ENCODE results near the gene CLPTM1L. TPM values are rescaled to one million over a fixed set of nuclear protein-coding genes. Genes with fewer than 3 reads are reported as not detected.

The CLPTM1L gene
- total and polyA plus RNA-seq, 12 donors, result 40.7 to 96.5 (median 83.2) TPM

GRCh38 chr5:1298067-1298551 lies 46.8 kb downstream of the CLPTM1L start:
- no peak overlapping the region for H3K27ac ChIP-seq
- WGBS, 4 donors, result 65 to 84% (median 81%) methylated on average over 17 to 19 of the region's 19 CpGs
- H3K9me3 ChIP-seq (replicated peaks in 1 of 3), result no peaks in the 10 kb centered on the region
- DNase-seq, result no peak
- TF ChIP-seq POLR2A (IDR thresholded peaks at IDR 0.05) (no peak), CTCF (IDR thresholded peaks at IDR 0.05) (no peak)
- H3K4me3 ChIP-seq, result no peak overlapping the region
- H3K27me3 ChIP-seq, result peaks cover 29% of the 10 kb centered on the region
- intact Hi-C loops (cut with DNase I), result no loop called here
- no peaks in the 10 kb centered on the region for H3K4me1 ChIP-seq (replicated peaks in 1 of 2)
- no peaks in the 10 kb centered on the region for H3K36me3 ChIP-seq (replicated peaks in 1 of 2)

- no peak for DNase-seq
- WGBS, 4 donors, result 75 to 88% (median 84%) methylated on average over 4 of the region's 4 CpGs
- H3K36me3 ChIP-seq (replicated peaks in 1 of 2), result no peaks in the 10 kb centered on the region
- no peaks in the 10 kb centered on the region for H3K9me3 ChIP-seq (replicated peaks in 1 of 3)
- H3K4me1 ChIP-seq (replicated peaks in 1 of 2), result no peaks in the 10 kb centered on the region
- H3K4me3 ChIP-seq, result no peak overlapping the region
- intact Hi-C loops (cut with DNase I), result no loop called here
- H3K27ac ChIP-seq, result no peak overlapping the region
- peaks cover 29% of the 10 kb centered on the region for H3K27me3 ChIP-seq
- TF ChIP-seq POLR2A (IDR thresholded peaks at IDR 0.05), result no peak
- TF ChIP-seq CTCF (IDR thresholded peaks at IDR 0.05), result no peak
Measured at GRCh38 chr5:1297243-1297642, 47.7 kb downstream of the CLPTM1L start.

- Histone ChIP-seq H3K4me1 (replicated peaks in 1 of 2) (no peaks in the 10 kb centered on the region), H3K9me3 (replicated peaks in 1 of 3) (no peaks in the 10 kb centered on the region), H3K27ac (no peak overlapping the region), H3K27me3 (peaks cover 29% of the 10 kb centered on the region), H3K4me3 (no peak overlapping the region), H3K36me3 (replicated peaks in 1 of 2) (no peaks in the 10 kb centered on the region)
- WGBS, 4 donors, result 26 to 33% (median 32%) methylated on average over 12 to 22 of the region's 22 CpGs; no CpG with 5 or more reads in 1 of the 4 donors
- TF ChIP-seq POLR2A (IDR thresholded peaks at IDR 0.05) (no peak), CTCF (IDR thresholded peaks at IDR 0.05) (no peak)
- intact Hi-C loops (cut with DNase I), result no loop called here
- no peak for DNase-seq
Measured at GRCh38 chr5:1295650-1296037, 49.3 kb downstream of the CLPTM1L start.

GRCh38 chr5:1294835-1295649 lies 49.9 kb downstream of the CLPTM1L start, which contains the start of gene TERT:
Gene TERT (minus strand): TSS chr5:1295068. CDS start chr5:1294989, 79 bp downstream.
- H3K36me3 ChIP-seq (replicated peaks in 1 of 2), result no peaks in the 10 kb centered on the region
- H3K27me3 ChIP-seq, result peaks cover 29% of the 10 kb centered on the region
- 1 to 3% (median 1%) methylated on average over 12 to 102 of the region's 102 CpGs for WGBS, 4 donors
- TF ChIP-seq CTCF (IDR thresholded peaks at IDR 0.05), result no peak
- no peak for TF ChIP-seq POLR2A (IDR thresholded peaks at IDR 0.05)
- H3K4me1 ChIP-seq (replicated peaks in 1 of 2), result no peaks in the 10 kb centered on the region
- no peak within 1 kb of the TSS for H3K4me3 ChIP-seq
- H3K27ac ChIP-seq, result no peak within 1 kb of the TSS
- intact Hi-C loops (cut with DNase I), result no loop called here
- no peak for DNase-seq
- no peaks in the 10 kb centered on the region for H3K9me3 ChIP-seq (replicated peaks in 1 of 3)

Measured in adrenal gland (tissue), 12 donors.